HUES64 (cell line): Measurements from ENCODE around the gene SNRPA1.
"Not testable (repeated sequence)": the region's sequence is repeated elsewhere in the genome, so short reads cannot be mapped to it uniquely, and the experiment has no call there.

ENCODE experiments used
- H3K27ac ChIP-seq: 2 replicates; pipeline ENCODE4 v1.7.0; 2013; ENCODE audit warnings: low read depth, low read length, inconsistent platforms
- H3K27me3 ChIP-seq: 2 replicates; pipeline ENCODE4 v1.6.1; 2013; ENCODE audit warnings: mild to moderate bottlenecking, low read length; ENCODE audit not compliant: insufficient read depth
- H3K36me3 ChIP-seq: 2 replicates; pipeline ENCODE4 v1.6.1; 2013; ENCODE audit warnings: mild to moderate bottlenecking, low read length; ENCODE audit not compliant: insufficient read depth
- H3K4me1 ChIP-seq: 2 replicates; pipeline ENCODE4 v1.6.1; 2013; ENCODE audit warnings: mild to moderate bottlenecking, low read length, moderate library complexity; ENCODE audit not compliant: insufficient read depth
- H3K4me3 ChIP-seq: 2 replicates; pipeline ENCODE4 v1.5.1; 2013; ENCODE audit warnings: mild to moderate bottlenecking, low read length, moderate library complexity
- H3K9ac ChIP-seq: 2 replicates; pipeline ENCODE4 v1.6.1; 2013; ENCODE audit warnings: mild to moderate bottlenecking, low read depth, low read length
- H3K9me3 ChIP-seq: 2 replicates; pipeline ENCODE4 v1.6.1; 2013; ENCODE audit warnings: low read depth, low read length; ENCODE audit not compliant: insufficient read depth
- WGBS: fragments of 150-250, 120-280 bp; methylation state at CpG from one replicate; pipeline ENCODE4 v1.1.7; 2013; ENCODE audit warnings: missing lambda C conversion rate; 5-methylcytosine and 5-hydroxymethylcytosine counted together

SNRPA1 gene

DNA sequence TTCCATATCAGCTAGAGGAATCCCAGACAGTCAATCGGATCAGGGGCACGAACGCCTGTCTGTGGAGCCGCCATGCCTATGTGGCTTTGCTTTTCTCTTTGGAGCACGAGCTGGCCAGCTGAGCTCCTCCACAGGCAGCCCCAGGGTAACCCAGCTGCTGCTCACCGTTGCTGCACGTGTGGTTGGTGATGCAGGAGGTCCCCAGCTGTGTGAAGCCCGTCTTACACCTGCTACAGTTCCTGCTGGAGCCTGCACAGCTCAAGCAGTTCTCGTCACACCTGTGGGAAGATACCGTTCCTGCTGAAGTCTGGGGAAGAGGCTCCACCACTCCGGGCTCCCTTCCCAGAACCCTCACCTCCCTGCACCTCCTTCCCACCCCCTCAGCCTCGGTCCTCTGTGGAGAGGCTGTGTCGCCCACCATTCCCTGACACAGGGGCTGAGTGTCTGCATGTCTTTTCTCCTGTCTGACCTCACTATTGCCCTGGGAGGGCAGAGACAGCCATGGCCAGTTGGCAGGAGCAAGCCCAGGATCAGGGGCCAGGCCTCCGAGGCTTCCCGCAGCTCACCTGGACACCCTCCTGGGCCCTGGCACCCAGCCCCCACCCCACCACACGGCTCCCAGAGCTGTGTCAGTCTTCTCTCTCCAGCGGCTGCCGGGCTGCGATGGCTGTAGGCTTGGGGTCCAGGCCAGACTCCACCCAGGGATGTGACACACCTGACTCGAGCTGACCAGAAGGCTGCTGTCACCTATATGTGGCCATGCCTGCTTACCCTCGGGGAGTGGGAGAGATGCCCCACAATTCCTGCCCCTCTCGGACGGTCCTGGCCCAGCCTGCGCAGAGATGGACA lies 12.2 kb upstream of the SNRPA1 start:
- no peak overlapping the region for H3K4me3 ChIP-seq
- H3K4me1 ChIP-seq: no peaks in the 10 kb centered on the region
- H3K9ac ChIP-seq: no peak overlapping the region
- H3K27me3 ChIP-seq: no peaks in the 10 kb centered on the region
- no peak overlapping the region for H3K27ac ChIP-seq
- H3K36me3 ChIP-seq: no peaks in the 10 kb centered on the region
- no peaks in the 10 kb centered on the region for H3K9me3 ChIP-seq
- 88% methylated on average over 24 of the region's 24 CpGs for WGBS

DNA sequence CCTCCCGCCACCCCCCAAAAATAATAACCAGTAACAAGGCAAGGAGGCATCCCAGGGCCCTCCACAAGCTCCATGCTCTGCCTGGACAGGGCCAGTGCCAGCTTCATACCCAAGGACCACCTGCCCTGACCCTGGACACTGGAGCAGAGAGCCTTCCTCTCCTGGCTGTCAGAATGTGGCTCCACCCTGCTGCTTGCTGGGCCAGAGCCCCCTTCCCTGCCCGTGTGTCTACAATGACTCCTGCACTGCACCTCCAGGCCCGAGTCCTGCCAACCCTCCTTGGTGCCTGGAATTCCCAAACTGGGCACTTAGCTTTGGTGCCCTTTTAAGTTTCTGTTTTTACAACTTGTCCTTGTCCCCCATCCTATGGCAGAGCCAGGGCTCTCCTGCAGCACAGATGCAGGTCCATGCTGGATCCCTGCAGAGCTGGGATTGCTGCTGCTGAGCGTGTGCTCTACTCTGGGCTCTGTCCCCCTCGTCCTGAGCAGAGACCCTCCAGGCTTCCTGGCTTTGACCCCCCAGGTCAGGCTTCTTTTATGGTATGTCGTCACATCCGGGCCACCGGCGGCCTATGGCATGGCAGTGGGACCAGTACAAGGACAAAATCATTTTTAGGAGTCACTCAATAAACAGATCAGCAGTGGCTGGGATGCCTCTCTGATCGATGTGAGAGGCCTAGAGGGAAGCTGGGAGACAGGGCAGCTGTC lies 11.4 kb upstream of the SNRPA1 start:
- Histone ChIP-seq H3K27me3 (no peaks in the 10 kb centered on the region), H3K9ac (no peak overlapping the region), H3K9me3 (no peaks in the 10 kb centered on the region), H3K27ac (no peak overlapping the region), H3K4me3 (no peak overlapping the region), H3K36me3 (no peaks in the 10 kb centered on the region), H3K4me1 (no peaks in the 10 kb centered on the region)
- WGBS: 92% methylated on average over 10 of the region's 10 CpGs

DNA sequence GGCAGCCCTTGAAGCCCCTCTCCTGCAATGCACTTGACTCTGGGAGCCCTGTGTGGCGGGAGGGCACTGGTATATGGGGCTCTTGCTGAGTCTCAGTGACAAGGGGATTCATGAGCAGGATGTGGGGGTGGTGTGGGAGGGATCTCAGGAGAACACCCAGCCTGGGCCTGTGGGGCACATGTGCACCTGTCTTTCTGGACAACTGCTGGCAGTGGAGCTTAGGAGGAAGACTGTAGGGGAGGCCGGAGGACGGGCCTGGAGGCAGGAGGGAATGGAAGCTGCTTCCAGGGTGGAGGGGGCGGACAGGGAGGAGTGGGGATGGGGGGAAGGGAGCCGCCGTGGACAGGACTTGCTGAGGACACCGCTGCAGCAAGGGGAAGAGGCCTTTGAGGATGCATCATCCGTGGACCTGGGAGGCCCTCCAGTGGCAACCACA lies 10.8 kb upstream of the SNRPA1 start:
- Histone ChIP-seq H3K9me3 (no peaks in the 10 kb centered on the region), H3K4me1 (no peaks in the 10 kb centered on the region), H3K27ac (no peak overlapping the region), H3K36me3 (no peaks in the 10 kb centered on the region), H3K9ac (no peak overlapping the region), H3K4me3 (no peak overlapping the region), H3K27me3 (no peaks in the 10 kb centered on the region)
- 84% methylated on average over 8 of the region's 8 CpGs for WGBS

DNA sequence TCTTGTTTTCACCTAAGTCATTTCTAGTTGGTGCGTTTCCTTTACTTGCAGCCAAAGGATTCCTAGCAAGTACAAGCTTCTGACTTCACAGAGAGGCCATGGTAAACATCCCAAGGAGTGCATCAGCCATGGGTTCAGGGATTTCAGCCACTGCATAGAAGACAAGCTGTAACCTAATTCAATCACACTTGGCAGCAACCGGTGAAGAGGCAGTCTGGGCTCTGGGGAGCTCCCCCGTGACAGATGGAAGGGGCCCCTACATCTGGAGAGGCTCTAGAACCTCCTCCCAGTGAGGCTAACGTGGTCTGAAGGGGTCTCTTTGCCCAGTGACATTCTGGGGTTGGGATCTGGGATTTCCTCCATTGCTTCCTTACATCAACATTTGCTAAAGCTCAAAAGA lies 8.4 kb upstream of the SNRPA1 start:
- H3K9me3 ChIP-seq: no peaks in the 10 kb centered on the region
- no peak overlapping the region for H3K4me3 ChIP-seq
- H3K36me3 ChIP-seq: no peaks in the 10 kb centered on the region
- H3K4me1 ChIP-seq: no peaks in the 10 kb centered on the region
- H3K9ac ChIP-seq: no peak overlapping the region
- WGBS: 89% methylated on average over 4 of the region's 4 CpGs
- no peaks in the 10 kb centered on the region for H3K27me3 ChIP-seq
- no peak overlapping the region for H3K27ac ChIP-seq

DNA sequence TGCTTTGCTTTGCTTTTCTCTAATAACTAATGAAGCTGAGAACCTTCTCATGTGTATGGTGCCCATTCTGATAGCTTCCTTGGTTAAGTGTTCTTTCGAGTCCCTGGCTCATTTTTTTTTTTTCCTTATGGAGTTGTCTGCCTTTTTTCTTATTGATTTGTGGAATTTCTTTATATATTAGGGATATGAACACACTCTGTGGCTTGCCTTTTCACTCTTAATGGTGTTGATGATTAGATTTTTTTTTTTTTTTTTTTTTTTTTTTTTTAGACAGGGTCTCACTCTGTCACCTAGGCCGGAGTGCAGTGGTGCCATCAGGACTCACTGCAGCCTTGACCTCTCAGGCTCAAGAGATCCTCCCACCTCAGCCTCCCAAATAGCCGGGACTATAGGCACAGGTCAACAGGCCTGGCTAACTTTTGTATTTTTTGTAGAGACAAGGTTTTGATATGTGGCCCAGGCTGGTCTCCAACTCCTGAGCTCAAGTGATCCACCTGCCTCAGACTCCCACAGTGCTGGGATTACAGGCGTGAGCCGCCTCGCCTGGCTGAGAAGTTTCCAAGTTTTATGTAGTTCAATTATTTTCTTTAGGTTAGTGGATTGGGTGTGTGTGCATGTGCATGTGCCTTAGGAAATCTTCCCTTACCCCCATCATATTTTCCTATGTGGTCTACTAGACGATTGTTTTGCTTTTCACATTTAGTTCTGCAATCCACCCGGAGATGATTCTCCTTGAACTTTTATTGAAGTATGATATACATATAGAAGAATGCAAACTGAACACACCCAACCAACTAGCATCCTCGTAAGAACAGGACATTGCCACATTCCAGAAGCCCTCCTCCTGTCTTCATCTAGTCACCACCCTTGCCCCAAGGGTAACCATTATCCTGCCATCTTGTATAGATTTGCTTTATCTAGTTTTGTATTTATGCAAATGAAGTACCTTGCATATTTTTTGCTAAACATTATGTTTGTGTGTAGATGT lies 1.7 kb upstream of the SNRPA1 start:
- peaks cover 7% of the 10 kb centered on the region; the same call in 1 of the 2 replicates for H3K4me1 ChIP-seq
- no peaks in the 10 kb centered on the region for H3K27me3 ChIP-seq
- H3K27ac ChIP-seq: no peak overlapping the region
- H3K9ac ChIP-seq: no peak overlapping the region
- H3K9me3 ChIP-seq: no peaks in the 10 kb centered on the region
- WGBS: 95% methylated on average over 5 of the region's 9 CpGs
- H3K4me3 ChIP-seq: peak overlapping the region; percentile 95; the same call in 1 of the 2 replicates
- H3K36me3 ChIP-seq: peaks cover 14% of the 10 kb centered on the region

DNA sequence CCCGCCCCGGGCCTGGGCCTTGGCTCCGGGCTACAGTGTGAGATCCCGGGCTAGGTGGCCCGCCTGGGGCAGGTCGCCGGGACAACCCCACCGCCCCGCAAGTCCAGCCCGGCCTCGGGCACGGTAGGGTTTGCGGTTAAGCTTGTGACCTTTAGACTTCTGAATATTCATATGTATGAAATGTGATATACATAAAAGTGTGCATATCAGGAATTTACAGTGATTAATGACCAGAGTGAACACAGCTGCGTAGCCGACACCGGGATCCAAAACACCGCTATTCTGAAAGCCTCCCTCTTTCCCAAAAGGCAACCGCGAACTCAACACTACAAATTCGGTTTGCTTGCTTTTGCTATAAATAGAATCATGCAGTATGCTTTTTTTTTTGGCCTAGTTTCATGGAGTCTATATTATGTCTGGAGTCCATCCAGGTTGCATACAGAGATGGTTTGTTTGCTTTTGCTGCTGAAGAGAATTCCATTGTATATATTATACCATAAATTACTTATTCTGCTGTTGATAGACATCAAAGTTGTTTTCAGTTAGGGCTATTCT lies 636 bp upstream of the SNRPA1 start:
- peak overlapping the region; percentile 67; the same call in 1 of the 2 replicates for H3K27ac ChIP-seq
- peaks cover 22% of the 10 kb centered on the region for H3K36me3 ChIP-seq
- peak overlapping the region; percentile 95 for H3K4me3 ChIP-seq
- H3K9ac ChIP-seq: peak overlapping the region; percentile 72
- H3K4me1 ChIP-seq: peaks cover 7% of the 10 kb centered on the region; the same call in 1 of the 2 replicates
- no peaks in the 10 kb centered on the region for H3K9me3 ChIP-seq
- 21% methylated on average over 19 of the region's 20 CpGs for WGBS
- no peaks in the 10 kb centered on the region for H3K27me3 ChIP-seq

GRCh38 chr15:101293122-101293521 lies 1.9 kb downstream of the SNRPA1 start:
- 84% methylated on average over 8 of the region's 10 CpGs for WGBS
- Histone ChIP-seq H3K27me3 (no peaks in the 10 kb centered on the region), H3K9ac (peak overlapping the region; percentile 92; the same call in 1 of the 2 replicates), H3K9me3 (no peaks in the 10 kb centered on the region), H3K27ac (no peak overlapping the region), H3K4me1 (peaks cover 7% of the 10 kb centered on the region; the same call in 1 of the 2 replicates), H3K4me3 (peak overlapping the region; percentile 95), H3K36me3 (peaks cover 41% of the 10 kb centered on the region)

DNA sequence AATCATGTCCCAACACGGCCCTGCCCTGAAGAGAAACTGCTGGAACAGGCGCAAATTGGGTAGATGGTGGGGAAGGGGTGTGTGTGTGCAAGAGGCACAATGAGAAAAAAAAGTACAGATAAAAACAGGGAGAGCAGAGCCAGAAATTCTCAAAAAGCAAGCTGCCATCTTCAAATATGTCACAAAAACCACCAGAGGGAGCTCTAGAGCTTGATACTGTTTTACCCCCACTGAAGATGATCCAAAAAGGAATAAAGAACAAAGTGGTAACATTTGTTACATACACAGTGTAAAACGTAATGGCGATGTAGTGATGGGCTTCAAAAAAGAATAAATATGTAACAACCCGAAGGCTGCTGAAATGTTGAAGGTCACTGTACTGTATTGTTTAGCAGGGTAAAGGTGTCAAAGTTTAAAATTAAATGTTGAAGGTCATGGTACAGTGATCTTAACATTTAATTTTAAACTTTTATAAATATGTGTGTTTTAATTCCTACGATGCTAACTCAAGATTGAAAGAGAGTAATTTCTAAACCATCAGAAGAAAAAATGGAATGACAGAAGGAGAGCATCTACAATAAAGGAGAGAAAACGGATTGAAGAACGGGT lies 6.0 kb downstream of the SNRPA1 start:
- Histone ChIP-seq H3K27me3 (no peaks in the 10 kb centered on the region), H3K4me1 (peaks cover 7% of the 10 kb centered on the region; the same call in 1 of the 2 replicates), H3K9ac (no peak overlapping the region), H3K9me3 (no peaks in the 10 kb centered on the region), H3K4me3 (no peak overlapping the region), H3K27ac (no peak overlapping the region), H3K36me3 (peaks cover 80% of the 10 kb centered on the region)
- WGBS: 94% methylated on average over 8 of the region's 8 CpGs

DNA sequence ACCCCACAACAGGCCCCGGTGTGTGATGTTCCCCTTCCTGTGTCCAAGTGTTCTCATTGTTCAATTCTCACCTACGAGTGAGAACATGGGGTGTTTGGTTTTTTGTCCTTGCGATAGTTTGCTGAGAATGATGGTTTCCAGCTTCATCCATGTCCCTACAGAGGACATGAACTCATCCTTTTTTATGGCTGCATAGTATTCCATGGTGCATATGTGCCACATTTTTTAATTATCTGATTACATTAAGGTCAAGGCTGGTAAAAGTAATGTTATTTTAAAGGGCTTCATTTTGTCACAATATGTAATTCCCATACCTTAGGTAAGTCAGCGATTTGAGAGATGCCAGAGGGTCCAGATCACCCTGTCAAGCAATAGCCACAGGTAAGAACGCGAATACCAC lies 7.7 kb downstream of the SNRPA1 start:
- not testable (repeated sequence) for H3K4me3 ChIP-seq, H3K4me1 ChIP-seq, H3K27ac ChIP-seq, H3K27me3 ChIP-seq, H3K9ac ChIP-seq, H3K9me3 ChIP-seq
- H3K36me3 ChIP-seq: peaks cover 90% of the 10 kb centered on the region
- WGBS: 97% methylated on average over 4 of the region's 6 CpGs

DNA sequence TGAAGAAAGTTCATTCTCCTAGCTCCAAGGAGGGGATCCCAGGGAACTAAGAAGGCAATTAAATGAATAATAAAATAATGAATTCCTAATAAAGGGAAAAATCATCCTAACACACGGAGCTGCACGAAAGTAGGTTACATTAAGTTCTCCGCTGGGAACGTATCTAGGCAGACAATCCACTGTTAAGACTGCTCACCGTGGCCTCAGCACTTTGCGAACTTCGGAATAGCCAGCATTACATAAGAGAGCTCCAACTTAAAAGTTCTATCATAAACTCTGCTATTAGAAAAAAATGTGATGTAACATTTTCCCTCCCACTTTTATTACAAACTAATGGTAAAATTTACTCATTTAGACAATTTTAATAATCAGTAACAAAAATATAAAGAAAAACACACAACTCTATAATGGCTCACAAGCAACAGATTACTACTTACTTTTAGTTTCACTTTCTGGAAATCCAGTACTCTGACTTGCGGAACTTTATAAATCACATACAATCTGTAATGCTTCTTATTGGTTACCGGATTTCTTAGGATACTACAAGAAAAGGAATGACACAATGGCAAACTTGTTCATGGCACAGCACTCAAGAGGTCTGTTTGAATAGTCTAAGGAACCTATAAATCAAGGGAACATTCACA lies 8.5 kb downstream of the SNRPA1 start:
- Histone ChIP-seq H3K27ac (no peak overlapping the region), H3K4me3 (no peak overlapping the region), H3K4me1 (no peaks in the 10 kb centered on the region), H3K36me3 (peaks cover 90% of the 10 kb centered on the region), H3K9ac (no peak overlapping the region), H3K27me3 (no peaks in the 10 kb centered on the region), H3K9me3 (no peaks in the 10 kb centered on the region)
- 95% methylated on average over 9 of the region's 9 CpGs for WGBS
